Measurements from ENCODE around the gene MBTPS1. TPM values are rescaled to one million over a fixed set of nuclear protein-coding genes. Genes with fewer than 3 reads are reported as not detected.

Gene MBTPS1
- total and polyA plus RNA-seq, 9 of the 15 experiments (the other 6 are each of a cell fraction or from before 2014, with no cell fraction given), result 2.8 to 57.6 (median 43.8) TPM

DNA sequence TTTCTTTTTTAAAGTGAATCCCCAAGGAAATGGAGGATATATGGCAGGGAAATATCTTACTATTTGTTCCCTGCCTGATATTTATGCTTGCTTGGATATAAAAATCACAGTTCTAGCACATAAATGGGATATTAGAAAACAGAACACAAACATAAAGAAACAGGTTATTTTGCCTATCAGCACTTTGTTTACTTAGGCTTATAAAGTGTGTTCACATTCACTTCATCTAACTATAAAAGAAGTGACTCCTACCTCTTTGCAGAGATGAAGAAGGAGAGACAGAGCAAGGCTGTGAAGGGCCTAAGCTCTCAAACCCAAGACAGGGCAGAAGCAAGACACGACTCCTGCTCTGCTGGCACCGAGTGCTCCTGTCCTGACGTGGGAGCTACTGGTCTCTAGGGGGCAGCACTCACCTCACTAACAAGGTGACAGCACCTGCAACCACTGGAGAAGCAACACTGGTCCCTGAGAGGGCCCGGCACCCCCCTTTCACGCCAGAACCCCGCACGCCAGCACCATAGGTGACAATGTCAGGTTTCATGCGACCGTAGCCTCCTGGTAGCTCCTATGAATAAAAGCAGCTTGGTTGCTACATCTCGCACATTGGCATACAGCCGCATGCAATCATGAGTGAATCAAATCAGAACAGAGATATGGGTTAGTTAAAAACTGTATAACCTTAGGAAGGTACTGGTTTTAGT, 32.0 kb downstream of the MBTPS1 start:
- in situ Hi-C loops (cut with MboI), result loop anchor here (5.0 kb wide), 1 partner anchor 83 kb away; no protein-coding TSS in a partner anchor
- ATAC-seq (peak; percentile 98), DNase-seq (ENCODE audit: extremely low read depth in 1 of 4, low spot score in 3 of 4) (peak; percentile 79 to 85 (median 83)), FAIRE-seq (peak; percentile 92)
- Histone ChIP-seq H3K4me3 (no peak overlapping the region), H3K27ac (ENCODE audit: extremely low read depth, low read depth, low read length) (no peak overlapping the region), H3K4me1 (replicated peaks in 1 of 2; ENCODE audit: control insufficient read depth in 2 of 2, insufficient read depth in 2 of 2, low read length in 2 of 2) (peaks cover 0 to 3% of the 10 kb centered on the region in 2 experiments; a peak in 1 of 5 replicates), H3K9me1 (ENCODE audit: control insufficient read depth, insufficient read depth, low read length) (no peaks in the 10 kb centered on the region), H3K4me2 (ENCODE audit: insufficient read depth, low read length) (no peak overlapping the region), H3K9ac (ENCODE audit: insufficient read depth in 1 of 2, low read depth in 2 of 2, low read length in 2 of 2) (0 out of 4 replicates have a peak overlapping the region, but pooled peaks of 1 of the 2 experiments have one; percentile 17), H3K36me3 (ENCODE audit: control insufficient read depth, insufficient read depth, low read length) (peaks cover 90% of the 10 kb centered on the region), H4K20me1 (replicated peaks; ENCODE audit: control insufficient read depth, insufficient read depth, low read length) (no peaks in the 10 kb centered on the region), H3K79me2 (ENCODE audit: control insufficient read depth, insufficient read depth, low read length) (no peaks in the 10 kb centered on the region), H2AFZ (ENCODE audit: low read depth, low read length) (no peak overlapping the region), H3K27me3 (ENCODE audit: control insufficient read depth in 2 of 2, insufficient read depth in 2 of 2, low read length in 2 of 2) (no peaks in the 10 kb centered on the region), H3K9me3 (replicated peaks; ENCODE audit: control insufficient read depth, insufficient read depth, low read depth, low read length) (no peaks in the 10 kb centered on the region)
- intact Hi-C loops (cut with micrococcal nuclease), result loop anchor here (1.0 to 10.0 kb wide), 3 partner anchors 60 to 400 kb away; partner anchors contain the start of genes DNAAF1 and HSDL1
- no TSS peak for BruUV-seq (replicated peaks)
- ChIA-PET POLR2A (interaction anchor here (0.6 to 0.7 kb wide), 2 partner anchors 247 to 265 kb away, joined by 3 to 4 read pairs; no protein-coding TSS in a partner anchor), CTCF (ENCODE audit: low intra/inter-chr PET ratio) (interaction anchor here (0.6 to 3.0 kb wide), 5 partner anchors 90 to 538 kb away, joined by 3 to 26 read pairs (median 8); partner anchors contain the start of gene TAF1C)
- 42% methylated on average over 11 of the region's 11 CpGs for WGBS (ENCODE audit: insufficient coverage, low coverage, missing lambda C conversion rate)
- TF ChIP-seq PHF21A (IDR thresholded peaks at IDR 0.05; ENCODE audit: borderline replicate concordance, low read depth) (no peak), BHLHE40 (IDR thresholded peaks at IDR 0.05; ENCODE audit: low read length) (peak; percentile 29; the same call in 1 of the 2 replicates), YY1 (IDR thresholded peaks at IDR 0.05; ENCODE audit: borderline replicate concordance in 1 of 3, control insufficient read depth in 1 of 3, extremely low read depth in 1 of 3, insufficient read depth in 3 of 3, insufficient read length in 1 of 3, insufficient replicate concordance in 2 of 3, low read depth in 1 of 3, low read length in 2 of 3) (peak in 1 of 3 experiments; percentile 13), NR1H2 (CRISPR knock-in tag; IDR thresholded peaks at IDR 0.05) (0 out of 2 replicates have a peak, but pooled peaks have one; percentile 20), MTF1 (CRISPR knock-in tag; IDR thresholded peaks at IDR 0.05; ENCODE audit: borderline replicate concordance) (no peak), ZNF316 (IDR thresholded peaks at IDR 0.05) (peak; percentile 74), FOXA3 (CRISPR knock-in tag; conservative IDR thresholded peaks at IDR 0.05 in 1 of 2, IDR thresholded peaks at IDR 0.05 in 1 of 2) (0 out of 4 replicates have a peak, but pooled peaks of 1 of the 2 experiments have one; percentile 15), NCOA2 (IDR thresholded peaks at IDR 0.05; ENCODE audit: partially characterized antibody in 2 of 2) (peak in 1 of 2 experiments; percentile 23), STAG1 (CRISPR knock-in tag; IDR thresholded peaks at IDR 0.05; ENCODE audit: borderline replicate concordance) (peak; percentile 61; the same call in 1 of the 2 replicates)
- TF ChIP-seq, protein P1, sequence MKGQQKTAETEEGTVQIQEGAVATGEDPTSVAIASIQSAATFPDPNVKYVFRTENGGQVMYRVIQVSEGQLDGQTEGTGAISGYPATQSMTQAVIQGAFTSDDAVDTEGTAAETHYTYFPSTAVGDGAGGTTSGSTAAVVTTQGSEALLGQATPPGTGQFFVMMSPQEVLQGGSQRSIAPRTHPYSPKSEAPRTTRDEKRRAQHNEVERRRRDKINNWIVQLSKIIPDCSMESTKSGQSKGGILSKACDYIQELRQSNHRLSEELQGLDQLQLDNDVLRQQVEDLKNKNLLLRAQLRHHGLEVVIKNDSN (CRISPR knock-in tag; IDR thresholded peaks at IDR 0.05), result peak; percentile 23; the same call in 1 of the 2 replicates
- TF ChIP-seq, protein P2, sequence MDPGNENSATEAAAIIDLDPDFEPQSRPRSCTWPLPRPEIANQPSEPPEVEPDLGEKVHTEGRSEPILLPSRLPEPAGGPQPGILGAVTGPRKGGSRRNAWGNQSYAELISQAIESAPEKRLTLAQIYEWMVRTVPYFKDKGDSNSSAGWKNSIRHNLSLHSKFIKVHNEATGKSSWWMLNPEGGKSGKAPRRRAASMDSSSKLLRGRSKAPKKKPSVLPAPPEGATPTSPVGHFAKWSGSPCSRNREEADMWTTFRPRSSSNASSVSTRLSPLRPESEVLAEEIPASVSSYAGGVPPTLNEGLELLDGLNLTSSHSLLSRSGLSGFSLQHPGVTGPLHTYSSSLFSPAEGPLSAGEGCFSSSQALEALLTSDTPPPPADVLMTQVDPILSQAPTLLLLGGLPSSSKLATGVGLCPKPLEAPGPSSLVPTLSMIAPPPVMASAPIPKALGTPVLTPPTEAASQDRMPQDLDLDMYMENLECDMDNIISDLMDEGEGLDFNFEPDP (CRISPR knock-in tag; IDR thresholded peaks at IDR 0.05), result no peak
- TF ChIP-seq, protein P3, sequence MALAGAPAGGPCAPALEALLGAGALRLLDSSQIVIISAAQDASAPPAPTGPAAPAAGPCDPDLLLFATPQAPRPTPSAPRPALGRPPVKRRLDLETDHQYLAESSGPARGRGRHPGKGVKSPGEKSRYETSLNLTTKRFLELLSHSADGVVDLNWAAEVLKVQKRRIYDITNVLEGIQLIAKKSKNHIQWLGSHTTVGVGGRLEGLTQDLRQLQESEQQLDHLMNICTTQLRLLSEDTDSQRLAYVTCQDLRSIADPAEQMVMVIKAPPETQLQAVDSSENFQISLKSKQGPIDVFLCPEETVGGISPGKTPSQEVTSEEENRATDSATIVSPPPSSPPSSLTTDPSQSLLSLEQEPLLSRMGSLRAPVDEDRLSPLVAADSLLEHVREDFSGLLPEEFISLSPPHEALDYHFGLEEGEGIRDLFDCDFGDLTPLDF (CRISPR knock-in tag; IDR thresholded peaks at IDR 0.05), result 0 out of 2 replicates have a peak, but pooled peaks have one; percentile 37
- TF ChIP-seq, protein P4, sequence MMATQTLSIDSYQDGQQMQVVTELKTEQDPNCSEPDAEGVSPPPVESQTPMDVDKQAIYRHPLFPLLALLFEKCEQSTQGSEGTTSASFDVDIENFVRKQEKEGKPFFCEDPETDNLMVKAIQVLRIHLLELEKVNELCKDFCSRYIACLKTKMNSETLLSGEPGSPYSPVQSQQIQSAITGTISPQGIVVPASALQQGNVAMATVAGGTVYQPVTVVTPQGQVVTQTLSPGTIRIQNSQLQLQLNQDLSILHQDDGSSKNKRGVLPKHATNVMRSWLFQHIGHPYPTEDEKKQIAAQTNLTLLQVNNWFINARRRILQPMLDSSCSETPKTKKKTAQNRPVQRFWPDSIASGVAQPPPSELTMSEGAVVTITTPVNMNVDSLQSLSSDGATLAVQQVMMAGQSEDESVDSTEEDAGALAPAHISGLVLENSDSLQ (IDR thresholded peaks at IDR 0.05), result 0 out of 2 replicates have a peak, but pooled peaks have one; percentile 22
- TF ChIP-seq, protein P5, sequence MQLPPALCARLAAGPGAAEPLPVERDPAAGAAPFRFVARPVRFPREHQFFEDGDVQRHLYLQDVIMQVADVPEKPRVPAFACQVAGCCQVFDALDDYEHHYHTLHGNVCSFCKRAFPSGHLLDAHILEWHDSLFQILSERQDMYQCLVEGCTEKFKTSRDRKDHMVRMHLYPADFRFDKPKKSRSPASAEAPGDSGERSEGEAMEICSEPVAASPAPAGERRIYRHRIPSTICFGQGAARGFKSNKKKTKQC (CRISPR knock-in tag; IDR thresholded peaks at IDR 0.05), result no peak
